H1 (cell line): ENCODE results near the gene RAD51D. TPM values are rescaled to one million over a fixed set of nuclear protein-coding genes. Genes with fewer than 3 reads are reported as not detected.

Source experiments
- CTCF ChIA-PET: fragments of 300-600 bp; sonication (Branson Sonifier 250); formaldehyde crosslinking; loops from one replicate; lab custom pipeline; 2021; ENCODE audit not compliant: partially characterized antibody; lab: Charles Lee
- POLR2A ChIA-PET: fragments of 300-600 bp; sonication (Branson Sonifier 250); formaldehyde crosslinking; loops from one replicate; lab custom pipeline; 2021; ENCODE audit warnings: inconsistent platforms; ENCODE audit not compliant: partially characterized antibody; lab: Charles Lee
- DNase-seq, 2 experiments: peaks; one replicate each; pipeline versions ENCODE4 v3.0.0 to v3.0.0-alpha.2; 2010 to 2022; ENCODE audit warnings: low spot score in 2 of 2, low read depth in 1 of 2, mixed read lengths in 1 of 2
- FAIRE-seq: peaks from 2 replicates; lab custom pipeline; 2011; peaks lifted over from hg19 to GRCh38; lab: Jason Lieb, UNC
- H2AFZ ChIP-seq: 2 replicates; pipeline ENCODE4 v1.8.1; 2012; ENCODE audit warnings: low read length, inconsistent platforms
- H2AK5ac ChIP-seq: 2 replicates; pipeline ENCODE4 v1.6.1; 2013; ENCODE audit warnings: low read depth, low read length
- H2BK120ac ChIP-seq: replicated peaks from 2 replicates; pipeline ENCODE3; 2013; ENCODE audit warnings: low read depth, low read length, inconsistent platforms
- H2BK12ac ChIP-seq: 2 replicates; pipeline ENCODE4 v1.6.1; 2013; ENCODE audit warnings: low read depth, low read length
- H2BK15ac ChIP-seq: 2 replicates; pipeline ENCODE4 v1.6.1; 2013; ENCODE audit warnings: low read length
- H2BK20ac ChIP-seq: 2 replicates; pipeline ENCODE4 v1.6.1; 2013; ENCODE audit warnings: low read length
- H2BK5ac ChIP-seq: 2 replicates; pipeline ENCODE4 v1.6.1; 2013; ENCODE audit warnings: low read depth, low read length
- H3K14ac ChIP-seq: 2 replicates; pipeline ENCODE4 v1.6.1; 2013; ENCODE audit warnings: inconsistent platforms; ENCODE audit not compliant: insufficient read length
- H3K18ac ChIP-seq: 2 replicates; pipeline ENCODE4 v1.6.1; 2013; ENCODE audit warnings: low read length; ENCODE audit errors: extremely low read depth
- H3K23ac ChIP-seq: 2 replicates; pipeline ENCODE4 v1.6.1; 2013; ENCODE audit warnings: inconsistent platforms; ENCODE audit not compliant: insufficient read length
- H3K23me2 ChIP-seq: 2 replicates; pipeline ENCODE4 v1.6.1; 2013; ENCODE audit warnings: low read depth, low read length
- H3K27ac ChIP-seq: 2 replicates; pipeline ENCODE4 v1.6.1; 2011; ENCODE audit warnings: low read depth, low read length, inconsistent platforms
- H3K27me3 ChIP-seq, 4 experiments: replicated peaks in 1 of 4; 1 replicate in 1 of 4; 2 replicates in 3 of 4; pipeline versions ENCODE4 v1.6.1 to v1.8.1; 2011 to 2013; ENCODE audit warnings: low read length in 3 of 4, mild to moderate bottlenecking in 3 of 4, inconsistent platforms in 2 of 4, mixed read lengths in 2 of 4, moderate library complexity in 1 of 4; ENCODE audit not compliant: control insufficient read depth in 3 of 4, insufficient read depth in 3 of 4; ENCODE audit errors: extremely low read depth in 1 of 4
- H3K36me3 ChIP-seq, 4 experiments: 2 replicates each; pipeline versions ENCODE4 v1.6.1 to v1.8.1; 2011 to 2013; ENCODE audit warnings: mild to moderate bottlenecking in 4 of 4, low read length in 3 of 4, moderate library complexity in 2 of 4, control low read depth in 1 of 4, inconsistent platforms in 1 of 4; ENCODE audit not compliant: insufficient read depth in 4 of 4, control insufficient read depth in 2 of 4
- H3K4ac ChIP-seq: replicated peaks from 2 replicates; pipeline ENCODE3; 2013; ENCODE audit warnings: low read length, low read depth, mixed read lengths, inconsistent platforms; ENCODE audit not compliant: insufficient read length
- H3K4me1 ChIP-seq, 4 experiments: replicated peaks in 1 of 4; 1 replicate in 1 of 4; 2 replicates in 3 of 4; pipeline versions ENCODE4 v1.6.1 to v1.8.1; 2011 to 2013; ENCODE audit warnings: low read length in 3 of 4, inconsistent platforms in 2 of 4, mixed read lengths in 1 of 4; ENCODE audit not compliant: insufficient read depth in 4 of 4, control insufficient read depth in 3 of 4
- H3K4me2 ChIP-seq, 2 experiments: 2 replicates each; pipeline versions ENCODE4 v1.6.1 to v1.8.1; 2011 to 2013; ENCODE audit warnings: low read depth in 2 of 2, low read length in 2 of 2, control low read depth in 1 of 2, inconsistent platforms in 1 of 2, mild to moderate bottlenecking in 1 of 2; ENCODE audit not compliant: insufficient read depth in 1 of 2
- H3K4me3 ChIP-seq, 4 experiments: fragments of 200-600, 300-600 bp in 1 of 4; sonication (generic), shearing (Covaris generic), sonication (Bioruptor Twin) in 1 of 4; 2 replicates each; pipeline versions ENCODE4 v1.5.1 to v1.8.1; 2011 to 2016; ENCODE audit warnings: low read length in 4 of 4, low read depth in 3 of 4, control low read depth in 2 of 4, inconsistent platforms in 2 of 4, mild to moderate bottlenecking in 2 of 4, mixed read lengths in 1 of 4, moderate library complexity in 1 of 4; ENCODE audit not compliant: insufficient read depth in 2 of 4; ENCODE audit errors: extremely low read depth in 1 of 4
- H3K56ac ChIP-seq: replicated peaks from 2 replicates; pipeline ENCODE3; 2013; ENCODE audit warnings: low read depth, mild to moderate bottlenecking, mixed read lengths, low read length, inconsistent platforms; ENCODE audit not compliant: insufficient read length
- H3K79me1 ChIP-seq: 2 replicates; pipeline ENCODE4 v1.6.1; 2013; ENCODE audit warnings: low read depth, low read length, control low read depth
- H3K79me2 ChIP-seq, 2 experiments: 2 replicates each; pipeline versions ENCODE4 v1.6.1 to v1.8.1; 2012 to 2013; ENCODE audit warnings: low read length in 2 of 2, mild to moderate bottlenecking in 2 of 2, inconsistent platforms in 1 of 2; ENCODE audit not compliant: insufficient read depth in 2 of 2, control insufficient read depth in 1 of 2
- H3K9ac ChIP-seq, 4 experiments: replicated peaks in 1 of 4; 1 replicate in 1 of 4; 2 replicates in 3 of 4; pipeline versions ENCODE4 v1.6.1 to v1.8.1; 2011 to 2013; ENCODE audit warnings: low read depth in 3 of 4, low read length in 3 of 4, control low read depth in 2 of 4, mild to moderate bottlenecking in 2 of 4, moderate library complexity in 2 of 4, inconsistent platforms in 1 of 4; ENCODE audit errors: extremely low read depth in 1 of 4
- H3K9me3 ChIP-seq, 2 experiments: 2 replicates each; pipeline versions ENCODE4 v1.6.1 to v1.8.1; 2012 to 2013; ENCODE audit warnings: mild to moderate bottlenecking in 2 of 2, moderate library complexity in 2 of 2, control low read depth in 1 of 2, inconsistent platforms in 1 of 2, low read depth in 1 of 2, low read length in 1 of 2, mixed read lengths in 1 of 2; ENCODE audit not compliant: insufficient read depth in 2 of 2
- H4K20me1 ChIP-seq, 2 experiments: replicated peaks in 1 of 2; 2 replicates each; pipeline versions ENCODE3 to v1.8.1; 2011 to 2013; ENCODE audit warnings: inconsistent platforms in 2 of 2, low read length in 2 of 2, mild to moderate bottlenecking in 1 of 2; ENCODE audit not compliant: insufficient read depth in 2 of 2, control insufficient read depth in 1 of 2
- H4K5ac ChIP-seq: 2 replicates; pipeline ENCODE4 v1.6.1; 2013; ENCODE audit warnings: low read length, low read depth, mixed read lengths, inconsistent platforms; ENCODE audit not compliant: insufficient read length
- H4K8ac ChIP-seq: 2 replicates; pipeline ENCODE4 v1.8.0; 2013; ENCODE audit warnings: mild to moderate bottlenecking, moderate library complexity, low read length, inconsistent platforms; ENCODE audit not compliant: insufficient read depth; ENCODE audit errors: extremely low read depth
- H4K91ac ChIP-seq: replicated peaks from 2 replicates; pipeline ENCODE3; 2013; ENCODE audit warnings: low read length, mixed read lengths, inconsistent platforms; ENCODE audit not compliant: insufficient read length
- BCL11A ChIP-seq, 2 experiments: IDR thresholded peaks; one replicate each; pipeline ENCODE4 v1.6.1; 2011; ENCODE audit warnings: low read depth in 2 of 2, low read length in 2 of 2, mild to moderate bottlenecking in 2 of 2
- CTBP2 ChIP-seq: IDR thresholded peaks from 2 replicates; pipeline ENCODE4 v1.7.0; 2011; ENCODE audit warnings: borderline replicate concordance, mild to moderate bottlenecking, moderate library complexity, mixed read lengths, low read length; ENCODE audit not compliant: insufficient read depth, insufficient read length
- GABPA ChIP-seq: IDR thresholded peaks from 2 replicates; pipeline ENCODE4 v1.6.1; 2011; ENCODE audit warnings: mild to moderate bottlenecking, low read length, moderate library complexity, borderline replicate concordance; ENCODE audit not compliant: insufficient read depth
- JUND ChIP-seq: IDR thresholded peaks from 2 replicates; pipeline ENCODE4 v1.6.1; 2011; ENCODE audit warnings: mild to moderate bottlenecking, improper control_type of control experiment, low read length
- POLR2A ChIP-seq, 2 experiments: IDR thresholded peaks; 1 replicate in 1 of 2; 2 replicates in 1 of 2; pipeline ENCODE4 v1.6.1; 2011; ENCODE audit warnings: low read depth in 2 of 2, low read length in 2 of 2, mild to moderate bottlenecking in 2 of 2; ENCODE audit errors: control extremely low read depth in 1 of 2
- RXRA ChIP-seq: IDR thresholded peaks from 2 replicates; pipeline ENCODE4 v1.6.1; 2011; ENCODE audit warnings: low read depth, mild to moderate bottlenecking, low read length, moderate library complexity; ENCODE audit not compliant: insufficient read depth
- SUZ12 ChIP-seq: fragments of 200-600 bp; sonication (generic); IDR thresholded peaks from 2 replicates; pipeline ENCODE4 v1.6.1; 2012; ENCODE audit warnings: mild to moderate bottlenecking, inconsistent platforms, low read length, moderate library complexity, mixed read lengths
- WGBS, 2 experiments: shearing (Covaris generic) in 1 of 2; methylation state at CpG; one replicate each; pipeline versions ENCODE4 v1.1.6 to v1.1.7; 2013 to 2015; ENCODE audit warnings: low lambda C conversion rate in 2 of 2, mixed read lengths in 2 of 2, inconsistent platforms in 1 of 2, low coverage in 1 of 2, missing lambda C conversion rate in 1 of 2; ENCODE audit not compliant: insufficient replicate concordance in 2 of 2, insufficient coverage in 1 of 2, insufficient read length in 1 of 2; ENCODE audit errors: extremely low coverage in 1 of 2, missing lambda C conversion rate in 1 of 2; 5-methylcytosine and 5-hydroxymethylcytosine counted together
- long read RNA-seq, 2 experiments: library from RNA in 1 of 2; library from capped mRNA in 1 of 2; stranded (forward); transcript quantifications; one replicate each; pipeline ENCODE4 v2.0.0, GENCODE V29; 2021; ENCODE audit warnings: inconsistent platforms in 1 of 2
- polyA minus RNA-seq, 3 experiments: library from RNA; depleted of rRNA, polyadenylated mRNA; stranded (reverse); fragments of >200 nt; gene quantifications; 1 replicate in 2 of 3; 2 replicates in 1 of 3; pipeline ENCODE4 v1.2.3, GENCODE V29; 2011
- polyA plus RNA-seq, 7 experiments: library from polyadenylated mRNA; depleted of rRNA in 3 of 7; stranded (reverse) in 5 of 7; unstranded in 2 of 7; fragments of >200 nt in 5 of 7; fragments of 200-250 nt in 2 of 7; gene quantifications; 1 replicate in 5 of 7; 2 replicates in 1 of 7; 4 replicates in 1 of 7; pipeline versions ENCODE4 v1.2.1 to v1.2.3, GENCODE V29; 2011 to 2013; ENCODE audit warnings: missing spikeins in 2 of 7, mixed read lengths in 2 of 7
- total RNA-seq: library from RNA; stranded (reverse); fragmentation: NEBNext Ultra II Directional; extraction: Animal tissue kit (Norgen Biotek cat#: 25700); gene quantifications from 2 replicates; pipeline ENCODE4 v1.2.1, GENCODE V29; 2021

The RAD51D gene
- total RNA-seq (12.9 and 13.7 TPM in 2 replicates), polyA plus RNA-seq (2011; rRNA removed) (9.2 and 10.2 TPM in 2 replicates), polyA minus RNA-seq (2011; rRNA and poly(A)+ RNA removed) (15.8 and 17.3 TPM in 2 replicates)
- 10.3 TPM for polyA plus RNA-seq (2011; cell fraction: cytosol; rRNA removed)
- 15.0 TPM for polyA plus RNA-seq (2011; cell fraction: nucleus; rRNA removed)
- 9.7 to 13.1 TPM (median 11.8 TPM) in 4 replicates for polyA plus RNA-seq (2012, experiment 1 of 2)
- polyA plus RNA-seq (2012, experiment 2 of 2), result 8.7 TPM
- 6.7 TPM for polyA plus RNA-seq (2013, experiment 1 of 2)
- 6.4 TPM for polyA plus RNA-seq (2013, experiment 2 of 2)
- polyA minus RNA-seq (2011; cell fraction: cytosol; rRNA and poly(A)+ RNA removed), result 6.9 TPM
- polyA minus RNA-seq (2011; cell fraction: nucleus; rRNA and poly(A)+ RNA removed), result 18.8 TPM
- long read RNA-seq, experiment 1, partial matches to known transcripts, result 1 of 8 reads
- long read RNA-seq, experiment 1, other reads (novel, unspliced or antisense), result 5 of 8 reads
- long read RNA-seq, experiment 2, full-length matches to known transcripts, result 6 of 10 reads
- long read RNA-seq, experiment 2, partial matches to known transcripts, result 3 of 10 reads
- long read RNA-seq, experiment 2, other reads (novel, unspliced or antisense), result 1 of 10 reads

GRCh38 chr17:35119370-35120165 lies at the start of gene RAD51D:
RAD51D (minus strand) TSS chr17:35119860; CDS start chr17:35119613, 247 bp downstream.
- peaks cover 0 to 2% of the 10 kb centered on the region in 2 experiments; a peak in 1 of 4 replicates for H3K79me2 ChIP-seq
- no peak for FAIRE-seq
- peaks cover 0 to 4% (median 3%) of the 10 kb centered on the region in 4 experiments; a peak in 4 of 7 replicates for H3K4me1 ChIP-seq
- H4K8ac ChIP-seq, result peak within 1 kb of the TSS; percentile 94
- H3K14ac ChIP-seq, result no peak within 1 kb of the TSS
- no peaks in the 10 kb centered on the region for H3K9me3 ChIP-seq
- peak within 1 kb of the TSS; percentile 53 for H4K5ac ChIP-seq
- H3K27ac ChIP-seq, result peak within 1 kb of the TSS; percentile 27; the same call in 1 of the 2 replicates
- H3K4ac ChIP-seq, result no peak within 1 kb of the TSS
- H3K4me2 ChIP-seq, result peak within 1 kb of the TSS; percentile 23 to 93
- H3K79me1 ChIP-seq, result peaks cover 5% of the 10 kb centered on the region; the same call in 1 of the 2 replicates
- H3K36me3 ChIP-seq, result no peaks in the 10 kb centered on the region
- H3K56ac ChIP-seq, result peak within 1 kb of the TSS; percentile 54
- peaks cover 9% of the 10 kb centered on the region; the same call in 1 of the 2 replicates for H3K23me2 ChIP-seq
- peak within 1 kb of the TSS; percentile 85; the same call in 1 of the 2 replicates for H2BK5ac ChIP-seq
- ChIA-PET POLR2A (interaction anchor here (0.5 to 5.6 kb wide), 21 partner anchors 9 to 247 kb away, joined by 3 to 46 read pairs (median 4); partner anchors contain the start of genes CCT6B, NLE1 and ZNF830), CTCF (interaction anchor here (0.6 to 4.0 kb wide), 35 partner anchors 7 to 792 kb away, joined by 3 to 43 read pairs (median 4); no protein-coding TSS in a partner anchor)
- H2AFZ ChIP-seq, result peak within 1 kb of the TSS; percentile 97
- peak within 1 kb of the TSS; percentile 87 for H4K91ac ChIP-seq
- H2BK15ac ChIP-seq, result peak within 1 kb of the TSS; percentile 88
- WGBS, 2 experiments, result 2% methylated on average over 40 of the region's 72 CpGs; no CpG with 5 or more reads in 1 of the 2 experiments
- no peaks in the 10 kb centered on the region for H4K20me1 ChIP-seq
- H3K23ac ChIP-seq, result no peak within 1 kb of the TSS
- no peak within 1 kb of the TSS; the same call in 1 of the 2 replicates for H3K18ac ChIP-seq
- H3K27me3 ChIP-seq, result peaks cover 0 to 14% (median 3%) of the 10 kb centered on the region in 4 experiments; a peak in 3 of 7 replicates
- peak within 1 kb of the TSS; percentile 7 to 83 (median 68); a peak in 6 of 7 replicates for H3K9ac ChIP-seq
- no peak within 1 kb of the TSS for H2BK12ac ChIP-seq
- no peak within 1 kb of the TSS for H2AK5ac ChIP-seq
- H3K4me3 ChIP-seq, result peak within 1 kb of the TSS; percentile 50 to 75 (median 69)
- 0 out of 2 replicates have a peak within 1 kb of the TSS, but pooled peaks have one; percentile 61 for H2BK20ac ChIP-seq
- H2BK120ac ChIP-seq, result no peak within 1 kb of the TSS
- DNase-seq, result peak; percentile 66 to 91
- TF ChIP-seq POLR2A (IDR thresholded peaks at IDR 0.05; ENCODE audit: control extremely low read depth in 1 of 2, low read depth in 2 of 2, low read length in 2 of 2), result 0 out of 3 replicates have a peak, but pooled peaks of 1 of the 2 experiments have one; percentile 53
- no peak for TF ChIP-seq SUZ12
- no peak for TF ChIP-seq CTBP2
- TF ChIP-seq BCL11A (IDR thresholded peaks at IDR 0.05; ENCODE audit: low read depth in 2 of 2, low read length in 2 of 2), result no peak
- TF ChIP-seq JUND, result peak; percentile 49; the same call in 1 of the 2 replicates
- peak; percentile 43; the same call in 1 of the 2 replicates for TF ChIP-seq GABPA
- no peak for TF ChIP-seq RXRA
